Activated CD8-positive, alpha-beta memory T cell treated with anti-CD3 and anti-CD28 coated beads, Interleukin-2, amount 50 U/mL, for 48 hours (primary cell): ENCODE measurements around the gene PROCA1.
"Not testable (repeated sequence)": the region's sequence is repeated elsewhere in the genome, so short reads cannot be mapped to it uniquely, and the experiment has no call there.

Source experiments
- DNase-seq: peaks from one replicate; pipeline ENCODE4 v3.0.0-alpha.2; 2020

The PROCA1 gene

DNA sequence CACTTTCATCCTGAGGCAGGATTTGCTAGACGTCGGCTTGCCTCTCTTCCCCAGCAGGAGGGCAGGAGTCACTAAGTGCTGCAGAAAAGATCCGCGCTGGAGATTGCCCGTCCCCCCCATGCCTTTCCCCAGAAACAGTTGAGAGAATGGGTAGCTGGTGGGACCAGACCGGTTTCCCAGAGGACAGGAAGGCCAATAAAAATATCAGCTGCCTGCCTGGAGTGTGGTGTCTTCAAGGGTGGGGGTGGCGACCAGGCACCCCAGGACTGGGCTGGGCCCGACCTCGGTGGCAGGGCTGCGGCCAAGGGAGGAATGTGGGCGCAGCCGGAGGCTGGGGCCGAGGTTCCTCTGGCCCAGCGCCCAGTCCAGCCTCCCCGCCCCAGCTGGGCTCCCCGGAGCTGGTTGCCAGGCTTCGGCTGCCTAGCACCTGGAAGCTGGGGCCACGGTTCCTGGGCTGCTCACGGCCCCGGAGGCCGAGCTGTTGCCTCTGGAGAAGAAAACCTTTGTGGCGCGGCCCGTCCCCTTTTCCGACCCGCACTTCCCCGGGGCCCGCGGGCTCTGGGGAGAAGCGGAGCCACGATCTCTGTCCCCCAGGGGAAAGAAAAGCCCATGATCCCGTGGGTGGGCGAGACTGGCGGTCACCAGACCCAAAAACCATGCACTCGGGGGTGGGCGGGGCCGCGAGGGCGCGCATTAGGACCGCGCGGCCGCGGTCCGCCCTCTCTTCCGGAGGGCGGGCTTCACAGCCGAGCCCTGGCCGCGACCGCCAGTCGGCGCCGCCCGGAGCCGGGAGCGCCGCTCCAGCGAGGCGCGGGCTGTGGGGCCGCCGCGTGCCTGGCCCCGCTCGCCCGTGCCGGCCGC is 31.8 kb upstream of the PROCA1 start, which contains the start of gene TRAF4:
Gene TRAF4, plus strand, starts transcription at position 769 of the 861 bp plus-strand sequence. CDS start 102 bp downstream, outside the sequence.
- peak; percentile 89 for DNase-seq

DNA sequence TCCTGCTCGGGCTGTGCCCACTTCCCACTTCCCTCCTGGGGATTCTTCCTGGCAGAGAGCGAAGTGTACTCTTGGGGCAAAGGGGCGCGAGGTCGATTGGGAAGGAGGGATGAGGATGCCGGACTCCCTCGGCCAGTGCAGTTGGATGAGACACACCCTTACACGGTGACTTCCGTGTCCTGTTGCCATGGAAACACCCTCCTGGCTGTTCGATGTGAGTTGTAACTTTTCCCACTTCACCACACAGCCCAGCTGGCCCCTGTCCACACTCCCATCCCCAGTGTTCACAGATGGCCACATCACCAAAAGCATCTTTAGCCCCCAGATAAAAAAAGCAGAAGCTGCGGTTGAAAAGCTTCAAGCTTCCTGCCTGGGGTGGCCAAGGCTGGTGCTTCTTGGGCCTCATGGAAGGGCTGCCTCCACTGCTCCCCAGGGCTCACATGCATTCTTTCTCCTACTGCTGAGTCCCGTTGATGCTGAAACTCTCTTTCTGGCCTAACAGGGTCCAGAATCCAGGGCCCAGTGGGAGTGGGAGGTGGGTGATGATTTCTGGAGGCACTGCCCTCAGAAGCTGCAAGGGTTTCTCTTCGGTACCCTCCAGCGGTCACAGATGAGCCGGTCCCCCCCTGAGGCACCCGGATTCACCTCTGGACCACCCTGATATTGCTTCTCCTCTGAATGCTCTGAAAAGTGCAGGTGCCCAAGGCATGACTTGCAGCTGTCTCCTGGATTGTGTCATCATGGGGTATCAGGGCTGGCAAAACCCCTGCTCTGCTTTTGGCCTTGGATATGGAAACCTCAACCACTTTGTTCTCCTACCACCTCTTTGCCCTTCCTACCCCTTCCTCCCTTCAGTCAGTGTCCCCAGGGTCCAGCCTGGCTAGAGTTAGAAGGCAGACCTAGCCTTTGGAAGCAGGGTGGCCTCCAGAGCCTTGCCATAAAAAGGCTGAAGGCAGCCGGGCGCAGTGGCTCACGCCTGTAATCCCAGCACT is 30.0 kb upstream of the PROCA1 start:
- DNase-seq: no peak

DNA sequence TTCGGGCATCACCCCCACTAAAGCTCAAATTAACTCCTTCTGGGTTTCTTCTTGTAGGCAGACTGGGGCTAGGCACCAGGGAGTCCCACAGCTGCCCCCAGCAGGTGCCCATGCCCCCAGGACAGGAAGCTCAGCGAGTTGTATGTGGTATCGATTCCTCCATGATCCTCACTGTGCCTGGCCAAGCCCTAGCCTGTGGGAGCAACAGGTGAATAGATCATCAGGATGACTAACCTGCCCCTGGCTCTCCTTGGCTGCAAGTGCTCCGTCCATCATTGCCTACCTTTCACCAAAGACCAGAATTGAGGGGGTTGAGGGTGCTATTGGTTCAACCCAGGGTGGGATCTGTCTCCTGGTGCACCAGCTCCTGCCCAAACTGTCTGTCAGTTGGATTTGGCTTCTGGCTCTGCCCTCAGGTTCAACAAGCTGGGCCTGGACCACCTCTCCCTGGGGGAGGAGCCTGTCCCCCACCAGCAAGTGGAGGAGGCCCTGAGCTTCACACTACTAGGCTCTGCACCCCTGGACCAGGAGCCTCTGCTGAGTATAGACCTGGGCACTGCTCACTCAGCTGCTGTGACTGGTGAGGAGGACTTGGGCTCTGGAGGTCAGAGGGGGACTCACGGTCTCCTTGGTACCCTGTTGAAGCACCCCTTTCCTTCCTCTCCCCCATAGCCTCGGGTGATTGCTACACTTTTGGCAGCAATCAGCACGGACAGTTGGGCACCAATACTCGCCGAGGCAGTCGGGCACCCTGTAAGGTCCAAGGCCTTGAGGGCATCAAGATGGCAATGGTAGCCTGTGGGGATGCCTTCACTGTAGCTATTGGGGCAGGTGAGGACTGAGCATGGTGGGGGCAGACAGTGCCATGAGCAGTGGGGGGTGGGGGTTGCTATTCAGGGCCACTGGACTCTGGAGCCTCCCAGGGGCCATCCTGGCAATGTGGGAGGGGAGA is 29.0 kb upstream of the PROCA1 start:
- no peak for DNase-seq

DNA sequence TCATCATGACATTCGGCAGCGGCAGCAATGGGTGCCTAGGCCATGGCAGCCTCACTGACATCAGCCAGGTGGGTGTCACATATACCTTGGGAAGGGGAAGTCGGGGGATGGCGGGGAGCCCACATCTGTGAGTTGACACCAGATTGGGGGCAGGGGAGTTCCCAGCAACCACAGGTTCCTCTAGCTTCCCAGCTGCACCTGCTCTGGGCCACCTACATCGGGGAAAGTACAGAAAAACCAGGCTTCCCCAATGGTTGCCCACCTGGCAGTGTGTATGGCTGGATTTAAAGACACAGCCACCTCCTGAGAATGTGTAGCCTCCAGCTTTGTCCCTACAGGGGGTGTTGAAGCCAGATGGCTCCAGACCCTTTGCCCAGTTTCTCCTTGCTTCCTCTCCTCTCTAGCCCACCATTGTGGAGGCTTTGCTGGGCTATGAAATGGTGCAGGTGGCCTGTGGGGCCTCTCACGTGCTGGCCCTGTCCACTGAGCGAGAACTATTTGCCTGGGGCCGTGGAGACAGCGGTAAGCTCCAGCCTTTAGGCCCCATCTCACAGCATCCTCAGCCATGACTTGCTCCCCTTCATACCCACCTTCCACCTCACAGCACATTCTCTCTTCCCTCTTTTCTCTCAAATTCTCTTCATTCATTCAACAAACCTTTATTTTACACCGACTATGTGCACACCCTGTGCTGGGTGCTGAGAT is 27.1 kb upstream of the PROCA1 start:
- DNase-seq: no peak

DNA sequence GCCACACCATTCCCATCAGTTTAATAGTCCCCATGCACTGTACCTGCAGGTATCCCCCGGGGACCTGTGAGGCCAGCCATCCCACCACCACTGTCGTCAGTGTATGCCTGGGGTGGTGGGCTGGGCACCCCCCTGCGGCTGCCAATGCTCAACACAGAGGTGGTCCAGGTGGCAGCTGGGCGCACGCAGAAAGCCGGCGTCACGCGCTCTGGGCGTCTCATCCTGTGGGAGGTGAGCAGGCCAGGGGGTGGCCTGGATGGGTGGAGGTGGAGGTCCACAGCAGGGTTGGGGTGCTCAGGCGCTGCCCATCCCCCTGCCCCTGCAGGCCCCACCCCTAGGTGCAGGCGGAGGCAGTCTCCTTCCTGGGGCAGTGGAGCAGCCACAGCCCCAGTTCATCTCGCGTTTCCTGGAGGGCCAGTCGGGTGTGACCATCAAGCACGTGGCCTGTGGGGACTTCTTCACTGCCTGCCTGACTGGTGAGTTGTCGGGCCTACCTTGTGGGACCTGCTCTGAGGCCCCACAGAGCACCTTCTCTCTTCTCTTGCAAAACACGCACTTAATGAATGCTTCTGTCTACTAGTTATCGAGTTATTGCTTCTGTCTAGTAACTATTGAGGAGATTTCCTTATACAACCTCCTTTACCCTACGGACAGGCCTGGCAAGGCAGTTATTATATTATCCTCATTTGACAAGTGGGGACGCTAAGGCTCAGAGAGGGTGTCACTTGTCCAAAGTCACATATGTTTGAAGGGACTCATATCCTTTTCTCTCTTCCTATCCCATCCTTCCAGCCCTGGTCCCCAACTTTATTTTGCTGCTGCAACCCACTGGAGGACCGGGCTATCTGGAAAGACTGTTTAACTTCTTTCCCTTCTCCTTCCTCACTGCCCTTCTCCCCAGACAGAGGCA is 26.3 kb upstream of the PROCA1 start:
- DNase-seq: no peak

DNA sequence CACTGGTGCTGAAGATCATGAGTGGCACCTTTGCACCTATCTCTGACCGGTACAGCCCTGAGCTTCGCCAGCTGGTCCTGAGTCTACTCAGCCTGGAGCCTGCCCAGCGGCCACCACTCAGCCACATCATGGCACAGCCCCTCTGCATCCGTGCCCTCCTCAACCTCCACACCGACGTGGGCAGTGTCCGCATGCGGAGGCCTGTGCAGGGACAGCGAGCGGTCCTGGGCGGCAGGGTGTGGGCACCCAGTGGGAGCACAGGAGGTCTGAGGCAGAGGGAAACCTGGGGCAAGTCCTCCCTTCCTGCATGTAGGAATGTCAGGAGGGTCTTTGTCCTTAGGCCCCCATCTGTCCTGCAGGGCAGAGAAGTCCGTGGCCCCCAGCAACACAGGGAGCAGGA is 25.6 kb upstream of the PROCA1 start:
- no peak for DNase-seq

DNA sequence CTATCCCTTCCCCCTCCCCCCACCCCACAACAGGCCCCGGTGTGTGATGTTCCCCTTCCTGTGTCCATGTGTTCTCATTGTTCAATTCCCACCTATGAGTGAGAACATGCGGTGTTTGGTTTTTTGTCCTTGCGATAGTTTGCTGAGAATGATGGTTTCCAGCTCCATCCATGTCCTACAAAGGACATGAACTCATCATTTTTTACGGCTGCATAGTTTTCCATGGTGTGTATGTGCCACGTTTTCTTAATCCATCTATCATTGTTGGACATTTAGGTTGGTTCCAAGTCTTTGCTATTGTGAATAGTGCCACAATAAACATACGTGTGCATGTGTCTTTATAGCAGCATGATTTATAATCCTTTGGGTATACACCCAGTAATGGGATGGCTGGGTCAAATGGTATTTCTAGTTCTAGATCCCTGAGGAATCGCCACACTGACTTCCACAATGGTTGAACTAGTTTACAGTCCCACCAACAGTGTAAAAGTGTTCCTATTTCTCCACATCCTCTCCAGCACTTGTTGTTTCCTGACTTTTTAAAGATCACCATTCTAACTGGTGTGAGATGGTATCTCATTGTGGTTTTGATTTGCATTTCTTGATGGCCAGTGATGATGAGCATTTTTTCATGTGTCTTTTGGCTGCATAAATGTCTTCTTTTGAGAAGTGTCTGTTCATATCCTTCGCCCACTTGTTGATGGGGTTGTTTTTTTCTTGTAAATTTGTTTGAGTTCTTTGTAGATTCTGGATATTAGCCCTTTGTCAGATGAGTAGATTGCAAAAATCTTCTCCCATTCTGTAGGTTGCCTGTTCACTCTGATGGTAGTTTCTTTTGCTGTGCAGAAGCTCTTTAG is 24.5 kb upstream of the PROCA1 start:
- not testable (repeated sequence) for DNase-seq

DNA sequence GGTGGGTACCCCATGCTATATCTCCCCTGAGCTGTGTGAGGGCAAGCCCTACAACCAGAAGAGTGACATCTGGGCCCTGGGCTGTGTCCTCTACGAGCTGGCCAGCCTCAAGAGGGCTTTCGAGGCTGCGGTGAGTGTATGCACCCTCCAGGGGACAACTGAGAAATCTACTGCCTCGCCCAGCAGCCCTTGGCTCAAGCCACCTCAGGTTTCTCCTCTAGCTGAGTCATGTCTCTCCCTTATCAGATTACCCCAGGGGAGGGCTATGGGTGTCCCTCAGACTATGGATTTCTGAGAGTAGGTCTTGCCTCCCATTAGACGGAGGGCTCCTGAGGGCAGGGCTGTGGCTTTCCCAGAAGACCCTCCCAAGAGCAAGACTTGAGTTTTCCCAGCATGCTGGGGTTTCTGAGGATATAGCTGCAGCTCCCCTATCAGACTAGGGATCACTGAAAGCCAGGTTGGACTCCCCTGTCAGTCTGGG is 23.6 kb upstream of the PROCA1 start:
- no peak for DNase-seq

DNA sequence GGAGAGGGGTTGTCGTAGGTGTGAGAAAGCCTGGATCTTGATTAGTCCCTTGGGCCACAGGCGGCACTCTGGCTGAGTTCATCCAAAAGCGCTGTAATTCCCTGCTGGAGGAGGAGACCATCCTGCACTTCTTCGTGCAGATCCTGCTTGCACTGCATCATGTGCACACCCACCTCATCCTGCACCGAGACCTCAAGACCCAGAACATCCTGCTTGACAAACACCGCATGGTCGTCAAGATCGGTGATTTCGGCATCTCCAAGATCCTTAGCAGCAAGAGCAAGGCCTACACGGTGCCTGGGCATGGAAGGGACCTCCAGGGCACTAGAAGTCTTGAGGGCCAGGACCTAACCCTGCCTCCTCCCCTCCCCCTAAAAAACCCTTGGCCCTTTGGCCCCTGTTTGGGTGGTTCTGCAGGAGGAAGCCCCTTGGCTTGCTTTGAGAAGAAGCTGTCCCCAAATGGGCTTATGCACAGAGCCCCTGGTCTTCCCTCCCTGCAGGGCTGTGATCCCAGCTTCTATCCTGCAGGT is 23.1 kb upstream of the PROCA1 start:
- DNase-seq: no peak

DNA sequence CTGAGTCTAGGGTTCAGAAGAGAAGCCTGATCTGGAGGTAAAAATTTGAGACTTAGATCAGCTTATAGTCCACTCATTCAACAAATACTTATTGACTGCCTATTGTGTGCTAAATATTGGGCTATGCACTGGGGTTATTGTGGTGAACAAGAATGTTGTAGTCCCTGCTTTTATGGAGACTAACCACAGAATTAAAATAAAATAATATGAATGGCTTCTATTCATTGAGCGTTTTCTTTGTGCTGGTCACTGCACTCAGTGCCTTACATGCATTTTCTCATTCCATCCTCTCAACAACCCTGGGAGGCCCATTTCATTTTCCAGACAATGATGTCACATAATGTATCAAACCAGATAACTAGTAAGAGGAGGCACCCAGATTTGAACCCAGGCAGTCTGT is 21.7 kb upstream of the PROCA1 start:
- DNase-seq: no peak

DNA sequence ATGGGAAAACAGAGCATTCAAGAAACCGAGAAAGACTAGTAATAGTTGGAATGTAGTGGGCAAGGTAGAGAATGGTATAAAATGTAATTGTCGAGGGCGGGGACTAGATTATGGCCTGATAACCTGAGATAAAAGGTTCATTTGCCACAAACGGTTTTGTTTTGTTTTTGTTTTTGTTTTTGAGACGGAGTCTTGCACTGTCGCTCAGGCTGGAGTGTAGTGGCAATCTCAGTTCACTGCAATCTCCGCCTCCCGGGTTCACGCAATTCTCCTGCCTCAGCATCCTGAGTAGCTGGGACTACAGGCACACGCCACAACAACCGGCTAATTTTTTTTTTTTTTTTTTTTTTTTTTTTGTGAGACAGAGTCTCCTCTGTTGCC is 18.3 kb upstream of the PROCA1 start:
- no peak for DNase-seq

DNA sequence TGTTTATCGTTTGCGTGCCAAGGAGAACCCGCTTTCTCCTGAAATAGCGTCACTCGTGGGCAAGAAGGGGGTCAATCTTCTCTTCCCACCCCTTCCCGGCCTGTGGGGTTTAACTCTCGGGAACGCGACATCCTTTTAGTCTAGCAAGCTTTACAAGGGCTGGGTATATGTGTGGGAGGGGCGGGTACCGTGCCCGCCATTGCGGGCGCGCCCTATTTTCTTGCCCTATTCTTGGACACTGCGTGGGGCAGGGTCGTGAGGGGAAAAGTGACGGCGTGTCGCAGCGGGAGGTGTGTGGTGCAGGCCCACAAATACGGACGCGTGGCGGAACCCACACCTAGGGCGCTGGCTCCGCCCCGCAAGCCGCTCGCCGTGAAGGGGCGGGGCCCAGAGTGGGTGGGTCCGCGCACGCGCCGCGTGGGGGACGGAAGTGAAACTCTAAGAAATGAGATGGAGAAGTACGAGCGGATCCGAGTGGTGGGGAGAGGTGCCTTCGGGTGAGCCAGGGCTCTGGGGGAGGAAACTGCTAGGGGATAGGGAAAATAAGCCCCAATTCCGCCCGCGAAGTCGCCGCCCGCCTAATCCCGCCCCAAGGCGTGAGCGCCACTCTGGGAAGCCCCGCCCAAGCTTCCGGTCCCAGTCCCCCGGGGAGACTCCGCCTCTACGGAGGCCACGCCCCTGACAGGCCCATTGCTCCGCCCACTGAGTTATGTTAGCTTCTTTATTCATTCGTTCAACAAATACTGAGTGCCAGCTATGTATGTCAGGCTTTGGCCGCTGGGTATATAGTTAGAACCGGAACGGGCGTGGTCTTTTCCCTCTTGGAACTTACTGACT is 16.9 kb upstream of the PROCA1 start, which contains the start of gene NEK8:
Gene NEK8, plus strand, starts transcription at position 425 of the 837 bp plus-strand sequence. Its CDS starts 26 bp downstream, at position 451.
- DNase-seq: peak; percentile 98

DNA sequence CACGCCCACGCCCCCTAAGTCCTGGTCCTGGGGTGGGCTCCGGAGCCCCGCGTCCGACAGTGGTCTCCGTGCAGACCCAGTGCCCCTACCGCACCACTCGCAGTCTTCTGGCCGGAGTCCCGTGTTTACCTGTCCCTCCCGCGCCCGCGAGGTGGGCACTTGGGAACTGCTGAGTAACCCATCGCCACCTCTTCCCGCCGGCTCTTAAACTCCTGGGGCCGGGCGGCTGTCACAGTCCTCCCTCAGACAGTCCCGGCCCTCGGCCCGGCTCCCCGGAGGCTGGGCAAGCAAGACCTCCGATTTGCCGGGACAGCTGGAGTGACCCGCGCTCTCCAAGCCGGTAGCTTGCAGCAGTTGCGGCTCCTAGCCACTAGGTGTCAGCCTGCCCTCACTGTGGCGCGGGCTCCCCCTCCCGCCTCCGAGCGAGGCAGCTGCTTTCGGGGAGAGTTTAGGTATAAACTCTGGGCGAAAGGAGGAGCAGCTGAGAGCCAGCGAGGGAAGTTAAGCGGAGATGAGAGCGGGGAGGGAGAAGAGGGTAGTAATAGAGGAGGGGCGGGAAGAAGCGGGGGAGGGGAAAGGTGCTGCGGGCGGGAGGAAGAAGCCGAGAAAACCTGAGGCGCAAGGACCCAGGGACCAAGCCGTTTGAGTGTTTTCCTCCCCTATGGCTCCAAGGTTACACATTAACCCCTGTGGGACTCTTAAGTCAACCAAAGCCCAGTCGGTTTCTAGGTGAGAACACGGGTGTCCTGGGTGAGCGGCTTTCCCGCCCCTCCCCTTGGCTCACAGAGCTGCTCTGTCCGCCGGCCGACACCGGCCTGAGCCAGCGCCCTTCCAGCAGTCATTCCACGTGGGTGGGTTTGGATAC is 15.2 kb upstream of the PROCA1 start:
- DNase-seq: peak; percentile 97

DNA sequence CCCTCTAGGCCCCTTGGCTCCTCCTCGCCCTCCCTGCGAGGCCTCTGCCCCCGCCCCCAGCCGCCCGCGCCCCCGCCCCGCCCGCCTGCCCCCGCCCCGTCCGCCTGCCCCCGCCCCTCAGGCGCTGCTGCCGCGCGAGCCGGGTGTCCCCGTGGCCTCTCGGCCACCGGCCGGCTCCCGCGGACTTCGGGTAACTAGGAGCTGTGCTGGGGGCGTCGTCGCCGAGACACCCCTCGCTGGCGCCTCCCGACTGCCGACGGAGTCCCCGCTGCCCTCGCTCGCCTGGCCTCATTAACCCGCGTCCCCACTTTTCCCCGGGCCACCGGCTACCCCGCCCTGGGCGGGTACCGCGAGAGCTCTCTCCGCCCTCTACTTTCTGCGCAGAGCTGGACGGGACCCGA is 14.5 kb upstream of the PROCA1 start, which contains the start of gene TLCD1:
Gene TLCD1, minus strand, starts transcription at position 8 of the 401 bp plus-strand sequence. CDS start 136 bp downstream, outside the sequence.
- peak; percentile 89 for DNase-seq

DNA sequence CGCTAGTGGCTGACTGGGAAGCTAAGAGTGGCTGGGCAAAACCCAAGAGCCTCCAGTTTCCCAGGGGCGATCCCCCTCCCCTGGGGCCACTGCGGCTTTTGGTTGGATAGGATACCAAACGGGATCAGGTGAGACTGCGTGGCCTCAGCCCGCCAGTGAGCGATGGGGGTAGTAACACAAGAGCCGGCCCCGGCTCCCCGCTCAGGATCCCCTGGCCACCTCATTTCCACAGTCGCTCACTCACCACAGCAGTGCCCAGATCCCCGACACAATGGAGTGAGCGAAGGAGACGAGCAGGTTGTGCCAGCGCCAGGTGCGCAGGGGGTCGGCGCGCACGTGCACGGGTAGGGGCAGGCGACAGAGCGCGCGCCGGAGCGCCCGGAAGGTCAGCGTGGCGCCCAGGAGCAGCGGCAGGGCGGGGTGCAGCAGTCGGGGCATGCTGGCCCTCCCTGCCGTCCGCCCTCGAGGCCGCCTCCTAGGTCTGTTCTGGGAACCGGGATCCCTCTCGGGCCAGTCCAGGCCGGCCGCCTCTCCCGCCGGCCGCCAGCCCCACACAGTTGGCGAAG is 14.1 kb upstream of the PROCA1 start:
- peak; percentile 89 for DNase-seq

DNA sequence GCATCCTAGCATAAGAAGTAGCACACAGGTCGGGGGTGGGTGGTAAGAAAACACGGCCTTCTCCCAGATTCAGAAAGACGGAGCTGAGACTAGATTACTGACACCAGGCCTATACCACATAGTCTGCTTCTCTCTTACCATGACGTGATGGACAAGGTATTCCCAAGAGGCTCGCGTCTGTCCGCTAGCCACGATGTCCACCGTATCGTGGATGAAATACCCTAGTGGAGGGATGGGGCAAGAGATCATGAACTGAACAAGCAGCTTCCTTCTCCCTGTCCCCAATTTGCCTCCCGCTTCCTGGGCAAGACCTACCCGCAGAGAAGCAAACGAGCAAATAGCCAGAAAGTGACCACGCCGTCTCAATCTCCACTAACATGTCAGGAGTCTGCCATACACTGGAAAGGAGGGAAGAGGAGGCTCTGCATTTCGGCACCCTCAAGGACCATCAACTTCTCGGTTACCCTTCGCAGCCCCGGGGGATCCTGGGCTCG is 13.5 kb upstream of the PROCA1 start:
- DNase-seq: peak; percentile 79
